WERI-Rb-1 (cell line): ENCODE data around the gene CARD14.
"Not testable (repeated sequence)": the region's sequence is repeated elsewhere in the genome, so short reads cannot be mapped to it uniquely, and the experiment has no call there.

Experiments used
- DNase-seq: peaks from one replicate; pipeline ENCODE4 v3.0.0-alpha.2; 2020
- H3K27ac ChIP-seq: fragments of 250-450 bp; sonication (Bioruptor Pico); 2 replicates; pipeline ENCODE4 v1.5.1; 2020; ENCODE audit warnings: mild to moderate bottlenecking, moderate library complexity
- H3K27me3 ChIP-seq: fragments of 250-450 bp; sonication (Bioruptor Pico); 2 replicates; pipeline ENCODE4 v1.5.1; 2021; ENCODE audit warnings: mild to moderate bottlenecking, low read depth, moderate library complexity; ENCODE audit not compliant: insufficient read depth, severe bottlenecking
- H3K36me3 ChIP-seq: fragments of 250-450 bp; sonication (Bioruptor Pico); 2 replicates; pipeline ENCODE4 v1.5.1; 2020; ENCODE audit warnings: mild to moderate bottlenecking, moderate library complexity
- H3K4me3 ChIP-seq: 2 replicates; pipeline ENCODE4 v1.5.1; 2011; ENCODE audit warnings: low read depth, mild to moderate bottlenecking, control low read depth, low read length
- H3K9me3 ChIP-seq: fragments of 250-450 bp; sonication (Bioruptor Pico); 2 replicates; pipeline ENCODE4 v1.5.1; 2021; ENCODE audit warnings: mild to moderate bottlenecking, moderate library complexity; ENCODE audit not compliant: severe bottlenecking
- CTCF ChIP-seq: IDR thresholded peaks from 2 replicates; pipeline ENCODE4 v1.5.1; 2011; ENCODE audit warnings: low read depth, mild to moderate bottlenecking, control low read depth, inconsistent platforms, low read length

Gene CARD14

GRCh38 chr17:80191865-80192661 is 22.2 kb downstream of the CARD14 start:
- TF ChIP-seq CTCF: no peak
- H3K36me3 ChIP-seq: no peaks in the 10 kb centered on the region
- no peaks in the 10 kb centered on the region for H3K9me3 ChIP-seq
- no peak for DNase-seq
- no peak overlapping the region for H3K4me3 ChIP-seq
- no peak overlapping the region for H3K27ac ChIP-seq
- H3K27me3 ChIP-seq: no peaks in the 10 kb centered on the region

- no peak for TF ChIP-seq CTCF
- Histone ChIP-seq H3K36me3 (no peaks in the 10 kb centered on the region), H3K9me3 (no peaks in the 10 kb centered on the region), H3K27ac (no peak overlapping the region), H3K4me3 (no peak overlapping the region), H3K27me3 (no peaks in the 10 kb centered on the region)
- no peak for DNase-seq
Observed at GRCh38 chr17:80195141-80195540, 25.3 kb downstream of the CARD14 start.

GRCh38 chr17:80195671-80196529 is 26.1 kb downstream of the CARD14 start:
- no peak overlapping the region for H3K27ac ChIP-seq
- peak; percentile 47 for DNase-seq
- H3K9me3 ChIP-seq: no peaks in the 10 kb centered on the region
- H3K4me3 ChIP-seq: no peak overlapping the region
- no peaks in the 10 kb centered on the region for H3K36me3 ChIP-seq
- TF ChIP-seq CTCF: peak; percentile 92
- no peaks in the 10 kb centered on the region for H3K27me3 ChIP-seq

- no peak for TF ChIP-seq CTCF
- H3K9me3 ChIP-seq: no peaks in the 10 kb centered on the region
Observed at GRCh38 chr17:80196652-80197051, 26.8 kb downstream of the CARD14 start.

GRCh38 chr17:80198144-80198661 is 28.4 kb downstream of the CARD14 start:
- H3K4me3 ChIP-seq: no peak overlapping the region
- TF ChIP-seq CTCF: no peak
- no peak overlapping the region for H3K27ac ChIP-seq
- H3K27me3 ChIP-seq: no peaks in the 10 kb centered on the region
- DNase-seq: no peak
- H3K36me3 ChIP-seq: no peaks in the 10 kb centered on the region
- no peaks in the 10 kb centered on the region for H3K9me3 ChIP-seq

More at GRCh38 chr17:80196652-80197051, 26.8 kb downstream of the CARD14 start:
- Histone ChIP-seq H3K36me3 (no peaks in the 10 kb centered on the region), H3K4me3 (no peak overlapping the region), H3K27ac (no peak overlapping the region), H3K27me3 (no peaks in the 10 kb centered on the region)
- DNase-seq: no peak

- not testable (repeated sequence) for H3K4me3 ChIP-seq, DNase-seq, H3K27ac ChIP-seq, H3K27me3 ChIP-seq, H3K36me3 ChIP-seq, H3K9me3 ChIP-seq
Observed at GRCh38 chr17:80199295-80199694, 29.5 kb downstream of the CARD14 start.
